Brain microvascular endothelial cell (primary cell): ENCODE measurements around the gene USP6NL.

ENCODE experiments used
- DNase-seq: peaks from one replicate; pipeline ENCODE4 v3.0.0-alpha.2; 2020
- H3K27ac ChIP-seq: fragments of 250-450 bp; sonication (Bioruptor Pico); 2 replicates; pipeline ENCODE4 v1.5.1; 2020; ENCODE audit warnings: mild to moderate bottlenecking, moderate library complexity
- H3K27me3 ChIP-seq: fragments of 250-450 bp; sonication (Bioruptor Pico); replicated peaks from 2 replicates; pipeline ENCODE4 v1.5.1; 2020; ENCODE audit warnings: mild to moderate bottlenecking
- H3K36me3 ChIP-seq: fragments of 250-450 bp; sonication (Bioruptor Pico); replicated peaks from 2 replicates; pipeline ENCODE4 v1.5.1; 2020; ENCODE audit warnings: mild to moderate bottlenecking
- H3K4me3 ChIP-seq: 2 replicates; pipeline ENCODE4 v1.5.1; 2011; ENCODE audit warnings: low read depth, mild to moderate bottlenecking, control low read depth, low read length, moderate library complexity
- CTCF ChIP-seq: IDR thresholded peaks from 2 replicates; pipeline ENCODE4 v1.5.1; 2011; ENCODE audit warnings: low read depth, mild to moderate bottlenecking, moderate library complexity, low read length, control low read depth, inconsistent platforms; ENCODE audit errors: missing control alignments
- in situ Hi-C: cut with HindIII; loops from 2 replicates; pipeline ENCODE4 v1.10.0; 2017; ENCODE audit warnings: low sequenced_read_pairs, low pct_ligation_motif_present

The USP6NL gene

GRCh38 chr10:11541296-11541695 lies 70.2 kb downstream of the USP6NL start:
- no peaks in the 10 kb centered on the region for H3K36me3 ChIP-seq
- in situ Hi-C loops, result no loop called here
- H3K27ac ChIP-seq, result no peak overlapping the region
- TF ChIP-seq CTCF, result no peak
- DNase-seq, result no peak
- no peaks in the 10 kb centered on the region for H3K27me3 ChIP-seq
- no peak overlapping the region for H3K4me3 ChIP-seq

GRCh38 chr10:11539191-11539868 lies 72.1 kb downstream of the USP6NL start:
- H3K4me3 ChIP-seq, result no peak overlapping the region
- H3K36me3 ChIP-seq, result no peaks in the 10 kb centered on the region
- in situ Hi-C loops, result no loop called here
- no peaks in the 10 kb centered on the region for H3K27me3 ChIP-seq
- H3K27ac ChIP-seq, result no peak overlapping the region
- no peak for TF ChIP-seq CTCF
- DNase-seq, result no peak

- no peak for DNase-seq
- no peaks in the 10 kb centered on the region for H3K27me3 ChIP-seq
- H3K4me3 ChIP-seq, result no peak overlapping the region
- in situ Hi-C loops, result no loop called here
- no peaks in the 10 kb centered on the region for H3K36me3 ChIP-seq
- H3K27ac ChIP-seq, result no peak overlapping the region
- TF ChIP-seq CTCF, result no peak
Observed at GRCh38 chr10:11538834-11539190, 72.6 kb downstream of the USP6NL start.

GRCh38 chr10:11536228-11536627 lies 75.2 kb downstream of the USP6NL start:
- no peak overlapping the region for H3K27ac ChIP-seq
- in situ Hi-C loops, result no loop called here
- H3K4me3 ChIP-seq, result no peak overlapping the region
- no peaks in the 10 kb centered on the region for H3K36me3 ChIP-seq
- DNase-seq, result no peak
- H3K27me3 ChIP-seq, result no peaks in the 10 kb centered on the region
- no peak for TF ChIP-seq CTCF

GRCh38 chr10:11535346-11535959 lies 76.0 kb downstream of the USP6NL start:
- no peaks in the 10 kb centered on the region for H3K27me3 ChIP-seq
- no peak overlapping the region for H3K4me3 ChIP-seq
- H3K27ac ChIP-seq, result no peak overlapping the region
- no peak for DNase-seq
- H3K36me3 ChIP-seq, result no peaks in the 10 kb centered on the region
- in situ Hi-C loops, result no loop called here
- TF ChIP-seq CTCF, result no peak
